Activated CD4-positive, alpha-beta T cell treated with anti-CD3 and anti-CD28 coated beads for 24 hours (primary cell): Measurements from ENCODE around the gene BTBD2.

Source experiments
- DNase-seq, 2 donors: peaks; one replicate each; pipeline ENCODE4 v3.0.0-alpha.2; 2020; ENCODE audit warnings: low read depth in 2 of 2

BTBD2 gene

DNA sequence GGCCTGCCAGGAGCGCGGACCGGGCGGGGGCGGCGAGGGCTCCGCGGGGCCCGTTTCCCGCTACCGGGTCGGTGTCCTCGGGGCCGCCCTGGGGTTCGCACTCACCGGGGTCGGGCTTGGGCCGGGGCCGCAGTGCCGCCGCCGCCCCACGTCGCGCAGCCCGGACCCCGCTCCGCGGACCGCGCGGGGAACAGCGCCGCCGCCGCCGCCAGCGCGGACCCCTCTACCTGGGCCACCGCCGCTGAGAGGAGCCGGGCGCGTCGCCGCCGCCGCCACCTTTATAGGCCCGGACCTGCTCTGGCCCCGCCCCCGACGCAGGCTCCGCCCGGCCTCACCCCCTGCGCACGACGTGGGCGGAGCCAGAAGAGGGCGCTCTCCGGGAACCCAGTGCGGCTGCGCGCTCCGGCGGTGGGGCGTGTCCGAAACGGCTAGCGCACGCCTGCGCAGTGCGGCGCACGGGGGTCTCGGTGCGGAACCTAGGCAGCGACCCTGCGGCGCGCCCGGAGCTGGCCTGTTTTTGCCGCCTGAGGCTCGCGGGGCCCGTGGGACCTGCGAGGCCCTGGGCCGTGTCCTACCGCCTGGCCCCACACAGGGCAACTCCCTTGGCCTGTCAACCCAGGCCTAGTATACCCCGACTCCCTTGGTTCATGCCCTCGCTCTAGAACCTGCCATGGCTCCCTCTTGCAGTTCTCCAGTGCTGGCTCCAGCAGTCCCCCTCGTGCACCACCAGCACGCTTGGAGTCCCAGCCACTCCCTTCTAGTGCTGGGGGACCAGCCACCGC is 35.7 kb upstream of the BTBD2 start, which contains the start of gene MKNK2:
Gene MKNK2 (minus strand): TSS at position 254 of the 782 bp plus-strand sequence. CDS start 393 bp downstream, outside the sequence.
- peak; percentile 92 to 97 for DNase-seq

DNA sequence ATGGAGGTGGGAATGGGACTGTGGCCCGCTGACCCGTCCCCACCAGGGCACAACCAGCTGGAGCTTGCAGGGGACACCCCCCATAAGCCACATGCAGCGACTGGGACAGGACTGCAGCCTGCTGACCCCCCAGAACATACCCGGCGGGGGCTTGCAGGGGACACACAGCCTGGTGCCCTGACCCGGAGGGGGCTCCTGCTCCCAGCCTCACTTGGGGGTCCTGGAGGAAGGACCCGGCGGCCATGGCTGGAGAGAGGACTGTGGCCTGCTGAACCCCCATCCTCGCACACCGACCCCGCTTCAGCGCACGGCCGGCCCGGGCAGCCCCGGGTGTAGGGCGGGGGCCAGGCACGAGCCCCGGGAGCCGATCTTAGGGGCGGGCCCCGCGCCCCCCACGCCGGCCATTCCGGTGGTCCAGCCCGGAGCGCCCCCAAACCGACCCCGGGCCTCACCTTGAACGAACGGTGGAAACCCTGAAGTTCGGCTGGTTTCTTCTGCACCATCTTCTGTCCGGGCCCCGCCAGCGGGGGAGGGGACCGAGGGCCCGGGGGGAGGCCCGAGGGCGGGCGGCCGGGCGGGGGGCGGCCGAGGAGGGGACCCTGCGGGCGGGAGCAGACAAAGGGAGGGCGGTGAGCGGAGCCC is 35.0 kb upstream of the BTBD2 start:
- DNase-seq: no peak

DNA sequence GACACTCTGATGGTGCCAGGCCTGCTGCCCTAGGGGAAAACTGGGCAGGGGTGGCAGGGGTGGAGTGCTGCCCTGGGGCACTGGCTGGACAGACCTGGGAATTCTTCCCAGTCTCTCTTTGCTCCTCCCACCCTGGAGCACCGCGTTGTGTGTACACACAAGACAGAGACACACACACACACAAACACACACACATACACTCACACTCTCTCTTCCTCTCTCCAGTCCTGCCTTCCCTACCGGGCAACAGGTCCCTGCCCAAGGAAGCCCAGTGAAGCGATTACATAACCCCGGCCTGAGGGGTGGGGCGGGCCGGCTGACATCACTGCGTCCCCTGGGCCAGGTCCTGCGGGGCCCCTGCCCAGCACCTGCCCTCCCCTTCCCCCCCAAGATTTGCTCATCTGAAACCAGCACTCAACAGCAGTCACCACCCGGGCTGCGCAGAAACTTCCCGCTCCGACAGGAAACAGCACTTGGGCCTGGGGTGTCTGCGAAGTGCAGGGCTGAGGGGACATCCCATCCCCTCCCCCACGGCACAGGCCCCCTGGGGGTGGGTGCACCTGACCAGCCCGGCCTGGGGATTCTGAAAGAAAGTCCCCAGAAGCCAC is 34.3 kb upstream of the BTBD2 start:
- DNase-seq: no peak

DNA sequence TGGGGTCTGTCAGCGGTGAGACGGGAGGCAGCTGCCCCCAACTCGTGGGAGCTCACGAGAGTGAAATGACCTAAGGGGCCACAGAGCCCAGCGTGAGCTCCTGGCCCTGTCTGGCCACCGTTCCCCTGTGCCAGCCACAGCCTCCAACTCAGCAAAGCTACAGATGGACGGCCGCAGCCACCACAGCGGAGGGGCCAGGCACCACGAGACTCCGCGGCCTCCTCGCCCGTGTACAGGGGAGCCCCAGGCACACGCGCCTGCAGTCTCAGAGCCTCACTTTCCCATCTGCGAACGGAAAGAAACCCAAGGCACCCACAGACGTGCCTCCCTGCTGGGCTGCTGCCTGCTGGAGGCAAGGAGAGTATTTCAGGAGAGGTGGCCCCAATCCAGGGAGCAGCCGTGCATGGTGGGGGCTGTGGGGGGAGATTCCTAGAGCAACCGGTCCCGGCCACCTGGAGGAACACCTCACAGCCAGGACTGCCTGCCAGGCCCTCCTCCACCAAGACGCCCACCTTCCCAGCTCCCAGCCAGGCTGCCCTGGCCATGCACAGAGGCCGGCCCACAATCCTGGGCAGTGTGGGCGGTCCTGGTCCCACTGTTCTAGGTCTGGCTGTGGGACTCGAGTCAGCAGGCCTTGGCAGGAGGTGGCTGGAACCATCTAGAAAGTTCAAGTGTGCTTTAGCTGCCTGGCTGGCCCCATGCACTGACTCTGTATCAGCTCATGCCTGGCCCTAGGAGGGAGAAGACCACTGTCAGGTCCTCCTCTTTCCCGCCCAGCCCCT is 33.6 kb upstream of the BTBD2 start:
- DNase-seq: no peak

DNA sequence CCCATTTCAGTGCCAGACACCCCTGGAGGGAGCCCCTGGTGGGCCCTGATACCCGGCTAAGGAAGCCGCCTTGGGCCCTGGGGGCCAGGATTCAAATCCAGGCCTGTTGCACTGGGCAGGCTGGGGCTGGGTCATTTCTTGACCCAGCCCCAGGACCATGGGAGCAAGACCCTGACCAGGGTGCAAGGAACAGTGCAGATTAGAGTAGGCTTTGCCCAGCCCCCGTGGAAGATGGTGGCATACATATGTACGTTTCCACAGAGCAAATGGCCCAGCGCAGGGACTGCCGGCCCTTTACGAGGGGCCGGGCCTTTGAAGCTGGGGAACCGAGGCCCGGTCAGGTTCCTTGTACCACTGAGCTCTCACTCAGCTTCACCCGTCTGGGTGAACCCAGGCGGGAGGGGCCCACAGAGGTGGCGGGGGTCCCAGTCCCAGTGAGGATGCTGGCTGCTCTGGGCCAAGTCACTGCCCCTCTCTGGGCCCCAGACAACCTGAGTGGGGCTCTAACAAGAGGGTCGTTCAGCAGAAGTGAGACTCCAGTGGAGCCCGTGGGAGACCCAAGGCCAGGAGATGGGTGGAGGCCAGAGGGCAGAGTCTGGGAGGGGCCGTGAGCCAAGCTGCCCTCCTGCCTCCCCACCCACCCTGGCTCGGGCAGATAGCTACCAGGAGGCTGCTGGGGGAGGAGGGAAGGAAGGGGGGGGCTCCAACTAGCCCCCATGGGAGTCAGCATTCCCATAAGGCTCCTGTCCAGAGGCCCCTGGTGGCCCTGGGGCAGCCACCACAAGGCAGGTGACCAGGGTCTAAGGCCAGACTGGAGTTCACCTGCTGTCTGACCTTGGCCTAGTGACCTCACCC is 32.8 kb upstream of the BTBD2 start:
- DNase-seq: no peak

- no peak for DNase-seq
Observed at GRCh38 chr19:2047449-2048103, 32.1 kb upstream of the BTBD2 start.

DNA sequence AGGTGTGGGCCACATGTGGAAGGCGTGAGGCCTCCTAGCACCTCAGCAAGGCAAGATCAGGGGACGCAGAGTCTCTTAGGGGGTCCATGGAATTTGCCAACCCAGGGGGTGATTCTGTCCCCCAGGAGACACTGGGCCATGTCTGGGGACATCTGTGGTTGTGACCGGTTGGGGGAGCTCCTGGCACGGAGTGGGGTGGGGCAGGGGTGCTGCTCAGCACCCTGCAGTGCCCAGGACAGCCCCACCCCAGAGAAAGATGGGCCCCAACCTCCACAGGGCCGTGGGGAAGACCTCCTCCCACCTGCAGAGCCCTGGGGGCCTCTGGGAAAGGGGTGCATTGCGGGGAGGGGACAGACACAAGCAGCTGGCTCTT is 31.5 kb upstream of the BTBD2 start:
- DNase-seq: no peak

DNA sequence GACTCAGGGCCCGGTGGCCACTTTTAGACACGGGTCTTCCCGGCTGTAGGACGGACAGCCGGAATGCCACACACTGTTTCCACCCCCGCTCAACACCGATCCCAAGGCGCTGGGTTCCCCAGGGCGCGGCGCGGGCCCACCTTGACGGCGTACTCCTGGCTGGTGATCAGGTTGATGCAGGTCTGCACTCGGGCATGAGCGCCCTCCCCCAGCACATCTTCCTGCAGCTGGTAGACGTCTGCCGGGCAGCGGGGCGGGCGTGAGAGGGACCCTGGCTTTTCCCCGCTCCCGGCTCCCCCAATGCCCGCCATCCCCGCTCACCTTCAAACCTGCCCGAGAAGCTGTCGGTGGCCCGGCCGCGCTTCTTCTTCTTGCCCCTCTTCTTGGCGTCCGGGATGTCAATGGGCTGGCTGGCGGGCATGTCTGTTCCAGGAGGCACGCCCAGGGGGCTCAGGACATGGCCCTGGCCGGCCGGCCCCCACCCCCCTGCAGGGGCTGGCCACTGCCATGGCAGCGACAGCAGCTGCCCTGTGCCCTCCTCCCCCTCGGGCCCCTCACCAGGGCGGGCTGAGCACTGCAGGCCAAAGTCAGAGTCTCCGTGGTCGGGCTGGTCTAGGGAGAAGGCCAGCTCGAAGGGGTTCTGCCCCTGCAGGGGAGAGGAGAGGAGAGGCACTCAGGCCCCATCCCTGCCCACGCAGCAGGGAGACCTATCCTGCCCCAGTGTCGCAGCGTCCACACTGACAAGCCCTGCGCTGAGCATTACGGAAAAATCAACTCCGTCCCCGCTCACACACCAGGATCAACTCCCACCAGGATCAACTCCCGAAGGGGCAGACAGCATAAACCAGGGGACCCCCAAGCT is 30.8 kb upstream of the BTBD2 start:
- DNase-seq: no peak

- no peak for DNase-seq
Observed at GRCh38 chr19:2045501-2046045, 30.1 kb upstream of the BTBD2 start.

- DNase-seq: no peak
Observed at GRCh38 chr19:2044709-2045500, 29.4 kb upstream of the BTBD2 start.

DNA sequence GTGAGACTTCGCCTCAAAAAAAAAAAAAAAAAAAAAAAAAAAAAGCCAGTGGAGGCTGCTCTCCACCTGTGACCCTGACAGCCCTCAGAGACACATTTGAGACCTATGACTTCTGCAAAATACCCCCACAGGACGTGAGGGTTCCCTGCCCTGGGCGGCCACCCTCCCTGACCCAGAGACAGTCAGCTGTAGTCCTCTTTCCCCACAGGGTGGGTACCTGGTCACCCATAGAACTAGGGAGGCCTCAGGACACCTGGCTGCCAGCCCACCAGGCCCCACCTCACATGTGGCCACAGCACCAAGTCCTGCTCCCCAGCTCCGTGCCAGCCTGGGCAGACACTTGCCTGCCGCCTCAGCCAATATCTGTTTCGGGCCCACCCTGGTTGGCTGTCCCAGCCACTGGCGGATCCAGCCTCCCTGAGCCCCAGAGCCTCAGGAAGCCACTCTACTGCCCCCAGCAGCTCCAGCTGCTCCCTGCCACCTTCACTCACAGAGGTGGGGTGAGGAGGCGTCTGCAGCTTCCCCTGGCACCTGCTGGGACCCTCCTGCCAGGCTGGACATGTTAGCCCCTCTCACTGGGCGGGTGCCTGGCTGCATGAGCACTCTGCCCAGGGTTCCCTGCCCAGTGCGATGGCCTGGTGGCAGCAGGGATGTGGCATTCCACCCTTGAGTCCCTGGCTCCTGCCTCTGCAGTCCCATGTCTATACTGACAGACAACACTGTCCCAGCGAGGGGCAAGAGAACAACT is 28.6 kb upstream of the BTBD2 start:
- no peak for DNase-seq

- no peak for DNase-seq
Observed at GRCh38 chr19:2043251-2043641, 27.7 kb upstream of the BTBD2 start.

DNA sequence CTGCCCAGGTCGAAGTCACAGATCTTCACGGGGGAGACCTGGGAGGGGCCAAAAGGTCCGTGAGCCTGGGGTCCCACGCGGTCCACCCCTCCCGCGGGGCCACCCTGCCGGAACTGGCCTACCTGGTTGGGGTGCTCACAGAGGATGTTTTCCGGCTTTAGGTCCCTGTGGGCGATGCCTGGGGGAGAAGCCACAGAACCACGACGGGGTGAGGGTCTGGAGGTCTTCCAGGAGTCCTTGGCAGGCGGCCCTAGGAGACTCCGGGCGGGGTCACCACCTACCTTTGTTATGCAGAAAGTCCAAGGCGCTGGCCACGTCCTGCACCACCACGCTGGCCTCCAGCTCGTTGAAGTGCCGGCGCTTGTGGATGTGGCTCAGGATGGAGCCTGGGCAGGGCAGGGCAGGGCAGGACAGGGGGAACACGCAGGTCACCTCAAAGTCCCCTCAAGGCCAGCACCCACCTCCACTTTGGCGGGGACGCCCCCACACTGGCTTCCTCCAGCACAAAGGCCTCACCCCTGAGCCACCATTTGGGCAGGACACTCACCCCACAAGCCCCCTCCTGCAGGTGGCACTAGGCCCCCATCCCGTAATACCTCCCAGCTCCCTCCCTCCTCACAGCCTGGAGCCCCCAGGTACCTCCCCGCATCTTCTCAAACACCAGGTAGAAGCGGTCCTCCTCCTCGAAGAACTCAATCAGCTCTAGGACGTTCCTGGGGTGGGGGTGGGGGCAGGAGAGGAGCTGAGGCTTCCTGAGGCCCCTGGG is 27.2 kb upstream of the BTBD2 start:
- no peak for DNase-seq

- peak; percentile 99 to 100 for DNase-seq
Observed at GRCh38 chr19:2041683-2042484, 26.4 kb upstream of the BTBD2 start.

- no peak for DNase-seq
Observed at GRCh38 chr19:2041433-2041682, 25.8 kb upstream of the BTBD2 start.

DNA sequence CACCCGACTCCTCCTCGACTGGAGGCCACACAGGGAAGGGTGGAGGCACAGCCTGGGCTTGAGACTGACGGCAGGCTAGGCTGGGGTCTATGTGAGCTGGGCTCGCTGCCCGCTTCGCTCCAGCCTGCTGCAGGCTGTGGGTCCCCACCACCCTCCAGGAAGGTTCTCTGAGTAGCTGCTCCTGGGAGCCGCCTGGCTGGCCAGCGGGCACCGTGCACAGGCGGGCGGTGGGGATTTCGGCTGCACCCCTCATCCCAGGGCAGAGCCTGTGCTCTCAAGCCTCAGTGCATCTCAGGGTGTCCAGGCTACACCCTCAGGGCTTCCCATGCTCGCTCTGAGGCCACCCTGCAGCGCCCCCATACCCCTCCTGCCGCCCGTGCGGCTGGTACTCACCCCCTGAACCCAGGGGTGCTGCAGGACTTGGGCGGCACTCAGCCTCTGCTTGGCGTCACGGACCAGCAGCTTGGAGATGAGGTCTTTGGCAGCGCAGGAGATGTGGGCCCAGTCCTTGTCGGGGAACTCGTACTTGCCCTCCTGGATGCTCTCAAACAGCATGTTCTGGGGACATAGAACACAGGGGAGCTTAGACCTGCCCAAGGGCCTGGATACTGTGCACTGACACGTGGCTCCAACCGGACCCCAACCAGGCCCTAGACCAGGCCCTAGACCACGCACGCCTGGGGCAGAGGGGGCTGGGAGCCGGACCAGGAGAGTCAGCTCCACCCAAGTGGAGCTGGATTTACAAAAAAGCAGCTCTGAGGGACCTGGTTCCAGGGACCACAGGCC is 25.3 kb upstream of the BTBD2 start:
- DNase-seq: no peak
